Left ventricle myocardium inferior (tissue), 1 donor: ENCODE data around the gene MATK. TPM values are rescaled to one million over a fixed set of nuclear protein-coding genes. Genes with fewer than 3 reads are reported as not detected.

ENCODE experiments used
- DNase-seq: peaks from one replicate; pipeline ENCODE4 v3.0.0-alpha.2; 2020
- H3K27ac ChIP-seq: fragments of 200-600 bp; replicated peaks from 2 replicates; pipeline ENCODE4 v1.8.0; 2021
- H3K27me3 ChIP-seq: fragments of 200-600 bp; 2 replicates; pipeline ENCODE4 v1.8.0; 2021; ENCODE audit warnings: low read depth
- H3K36me3 ChIP-seq: fragments of 200-600 bp; 2 replicates; pipeline ENCODE4 v1.8.0; 2021
- H3K4me1 ChIP-seq: fragments of 200-600 bp; 2 replicates; pipeline ENCODE4 v1.8.0; 2021
- H3K4me3 ChIP-seq: fragments of 200-600 bp; 2 replicates; pipeline ENCODE4 v1.8.0; 2021; ENCODE audit warnings: mild to moderate bottlenecking, moderate library complexity
- H3K9me3 ChIP-seq: fragments of 200-600 bp; replicated peaks from 2 replicates; pipeline ENCODE4 v1.8.0; 2021
- intact Hi-C: fragments of 100-400 bp; cut with micrococcal nuclease; formaldehyde crosslinking; loops from one replicate; pipeline ENCODE4 v1.11.0; 2022
- total RNA-seq: library from RNA; stranded (reverse); fragmentation: NEBNext Ultra II Directional; extraction: Animal tissue kit (Norgen Biotek cat#: 25700); gene quantifications from one replicate; pipeline ENCODE4 v1.2.1, GENCODE V29; 2021
- TF ChIP-seq, protein P1 (sequence below): fragments of 200-600 bp; IDR thresholded peaks from 2 replicates; pipeline ENCODE4 v1.8.0; 2021; ENCODE audit warnings: antibody characterized with exemption, mild to moderate bottlenecking, borderline replicate concordance
- donor health status: DM: no; HTN: yes; CAD: no; lungs with severe emphysema.

Gene MATK
- total RNA-seq, 1 donor from 2014 or later = 0.14 TPM

DNA sequence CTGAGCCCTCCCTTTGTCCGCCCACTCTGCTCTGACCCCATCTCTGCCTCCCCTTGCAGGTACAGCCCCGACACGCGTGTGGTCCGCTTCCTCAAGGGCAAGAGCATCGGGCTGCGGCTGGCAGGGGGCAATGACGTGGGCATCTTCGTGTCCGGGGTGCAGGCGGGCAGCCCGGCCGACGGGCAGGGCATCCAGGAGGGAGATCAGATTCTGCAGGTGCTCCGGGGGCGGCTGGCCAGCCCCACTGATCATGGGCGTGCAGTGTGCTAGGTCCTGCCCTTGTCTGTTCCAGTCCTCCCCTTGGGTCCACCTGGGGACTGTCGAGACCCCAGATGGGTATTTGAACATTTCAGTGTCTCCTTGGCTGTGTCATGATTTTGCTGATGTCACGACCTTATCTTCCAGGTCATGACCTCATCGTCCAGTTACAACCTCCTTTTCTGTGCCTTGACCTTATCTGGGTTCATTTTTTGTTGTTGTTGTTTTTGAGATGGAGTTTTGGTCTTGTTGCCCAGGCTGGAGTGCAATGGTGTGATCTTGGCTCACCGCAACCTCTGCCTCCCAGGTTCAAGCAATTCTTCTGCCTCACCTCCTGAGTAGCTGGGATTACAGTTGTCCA, 50.0 kb downstream of the MATK start:
- Histone ChIP-seq H3K36me3 (no peaks in the 10 kb centered on the region), H3K9me3 (no peaks in the 10 kb centered on the region), H3K4me3 (no peak overlapping the region), H3K27me3 (peaks cover 39% of the 10 kb centered on the region), H3K4me1 (no peaks in the 10 kb centered on the region), H3K27ac (no peak overlapping the region)
- no peak for DNase-seq
- intact Hi-C loops = no loop called here
- TF ChIP-seq, protein P1, sequence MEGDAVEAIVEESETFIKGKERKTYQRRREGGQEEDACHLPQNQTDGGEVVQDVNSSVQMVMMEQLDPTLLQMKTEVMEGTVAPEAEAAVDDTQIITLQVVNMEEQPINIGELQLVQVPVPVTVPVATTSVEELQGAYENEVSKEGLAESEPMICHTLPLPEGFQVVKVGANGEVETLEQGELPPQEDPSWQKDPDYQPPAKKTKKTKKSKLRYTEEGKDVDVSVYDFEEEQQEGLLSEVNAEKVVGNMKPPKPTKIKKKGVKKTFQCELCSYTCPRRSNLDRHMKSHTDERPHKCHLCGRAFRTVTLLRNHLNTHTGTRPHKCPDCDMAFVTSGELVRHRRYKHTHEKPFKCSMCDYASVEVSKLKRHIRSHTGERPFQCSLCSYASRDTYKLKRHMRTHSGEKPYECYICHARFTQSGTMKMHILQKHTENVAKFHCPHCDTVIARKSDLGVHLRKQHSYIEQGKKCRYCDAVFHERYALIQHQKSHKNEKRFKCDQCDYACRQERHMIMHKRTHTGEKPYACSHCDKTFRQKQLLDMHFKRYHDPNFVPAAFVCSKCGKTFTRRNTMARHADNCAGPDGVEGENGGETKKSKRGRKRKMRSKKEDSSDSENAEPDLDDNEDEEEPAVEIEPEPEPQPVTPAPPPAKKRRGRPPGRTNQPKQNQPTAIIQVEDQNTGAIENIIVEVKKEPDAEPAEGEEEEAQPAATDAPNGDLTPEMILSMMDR = no peak

DNA sequence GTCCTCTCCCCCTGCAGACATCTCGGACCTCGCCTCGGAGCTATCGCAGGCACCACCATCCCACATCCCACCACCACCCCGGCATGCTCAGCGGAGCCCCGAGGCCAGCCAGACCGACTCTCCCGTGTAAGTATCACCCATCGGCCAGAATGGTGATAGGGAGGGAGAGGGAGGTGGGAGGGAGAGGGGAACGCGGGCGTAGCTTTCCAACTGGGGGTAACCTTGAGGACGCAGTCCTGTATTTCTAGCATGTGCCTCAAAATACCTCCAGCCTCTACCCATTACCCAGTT, 51.9 kb downstream of the MATK start:
- DNase-seq = no peak
- no peaks in the 10 kb centered on the region for H3K36me3 ChIP-seq
- H3K9me3 ChIP-seq = peaks cover 1% of the 10 kb centered on the region
- no peaks in the 10 kb centered on the region for H3K4me1 ChIP-seq
- intact Hi-C loops = no loop called here
- no peak overlapping the region for H3K4me3 ChIP-seq
- peaks cover 39% of the 10 kb centered on the region for H3K27me3 ChIP-seq
- TF ChIP-seq, protein P1 = no peak
- no peak overlapping the region for H3K27ac ChIP-seq

DNA sequence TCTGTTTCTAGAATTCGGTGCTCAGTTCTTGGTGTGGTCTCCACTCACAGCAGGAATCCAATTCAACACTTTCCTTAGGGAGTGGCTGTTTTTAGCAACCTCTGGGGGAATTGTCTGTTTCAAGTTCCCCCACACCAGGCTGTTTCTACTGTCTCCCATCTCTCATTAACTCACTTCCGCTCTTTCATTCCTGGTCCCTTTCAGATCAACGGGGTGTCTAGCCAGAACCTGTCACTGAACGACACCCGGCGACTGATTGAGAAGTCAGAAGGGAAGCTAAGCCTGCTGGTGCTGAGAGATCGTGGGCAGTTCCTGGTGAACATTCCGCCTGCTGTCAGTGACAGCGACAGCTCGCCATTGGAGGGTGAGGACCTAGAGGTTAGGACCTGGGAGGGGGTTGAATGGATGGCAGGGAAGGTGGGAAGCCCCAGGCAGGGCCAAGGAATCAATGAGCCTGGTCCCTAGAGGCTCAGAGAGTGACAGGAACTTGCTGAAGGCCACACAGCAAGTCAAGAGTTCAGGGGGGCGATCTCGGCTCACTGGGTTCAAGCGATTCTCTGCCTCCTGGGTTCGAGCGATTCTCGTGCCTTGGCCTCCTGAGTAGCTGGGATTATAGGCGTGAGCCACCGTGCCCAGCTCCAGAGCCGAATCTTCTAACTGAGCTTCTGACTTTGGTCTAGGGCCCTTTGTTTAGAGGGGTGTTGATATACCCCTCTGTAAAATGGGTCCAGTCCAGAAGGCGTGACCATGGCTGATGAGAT, 52.5 kb downstream of the MATK start:
- peaks cover 36% of the 10 kb centered on the region for H3K27me3 ChIP-seq
- no peaks in the 10 kb centered on the region for H3K4me1 ChIP-seq
- intact Hi-C loops = no loop called here
- DNase-seq = no peak
- TF ChIP-seq, protein P1 = no peak
- H3K4me3 ChIP-seq = no peak overlapping the region
- H3K36me3 ChIP-seq = no peaks in the 10 kb centered on the region
- H3K9me3 ChIP-seq = peaks cover 6% of the 10 kb centered on the region
- no peak overlapping the region for H3K27ac ChIP-seq

- Histone ChIP-seq H3K27ac (no peak overlapping the region), H3K4me1 (no peaks in the 10 kb centered on the region), H3K36me3 (no peaks in the 10 kb centered on the region), H3K9me3 (peaks cover 6% of the 10 kb centered on the region), H3K27me3 (peaks cover 29% of the 10 kb centered on the region), H3K4me3 (no peak overlapping the region)
- DNase-seq = no peak
- intact Hi-C loops = no loop called here
- TF ChIP-seq, protein P1 = no peak
These were observed 54.1 kb downstream of the MATK start for GRCh38 chr19:3732108-3732507.

GRCh38 chr19:3730457-3730958, 55.7 kb downstream of the MATK start:
- intact Hi-C loops = no loop called here
- H3K4me3 ChIP-seq = no peak overlapping the region
- H3K27me3 ChIP-seq = peaks cover 29% of the 10 kb centered on the region
- no peaks in the 10 kb centered on the region for H3K36me3 ChIP-seq
- TF ChIP-seq, protein P1 = no peak
- no peak overlapping the region for H3K27ac ChIP-seq
- H3K9me3 ChIP-seq = peaks cover 6% of the 10 kb centered on the region
- no peak for DNase-seq
- no peaks in the 10 kb centered on the region for H3K4me1 ChIP-seq

Other genes starting within 250 kb of the MATK start
- not detected for gene TEKTIP1, start 247.2 kb downstream of the MATK start, total RNA-seq
- 23.5 TPM for gene MFSD12, start 228.8 kb downstream of the MATK start, total RNA-seq
- gene HMG20B, start 213.4 kb downstream of the MATK start, total RNA-seq = 34.8 TPM
- 1.6 TPM for gene GIPC3, start 200.9 kb downstream of the MATK start, total RNA-seq
- gene TBXA2R, start 179.5 kb downstream of the MATK start, total RNA-seq = 2.3 TPM
- gene CACTIN, start 159.6 kb downstream of the MATK start, total RNA-seq = 14.5 TPM
- gene PIP5K1C, start 85.9 kb downstream of the MATK start, total RNA-seq = 31.6 TPM
- gene TJP3, start 78.0 kb downstream of the MATK start, total RNA-seq = not detected
- 14.2 TPM for gene APBA3, start 24.7 kb downstream of the MATK start, total RNA-seq
- 64.1 TPM for gene MRPL54, start 23.7 kb downstream of the MATK start, total RNA-seq
- gene RAX2, start 14.2 kb downstream of the MATK start, total RNA-seq = not detected
- not detected for gene ZFR2, start 82.7 kb upstream of the MATK start, total RNA-seq
- gene ATCAY, start 94.3 kb upstream of the MATK start, total RNA-seq = not detected
- 458 TPM for gene NMRK2, start 146.7 kb upstream of the MATK start, total RNA-seq
- 74.6 TPM for gene DAPK3, start 184.7 kb upstream of the MATK start, total RNA-seq
- gene EEF2, start 199.1 kb upstream of the MATK start, total RNA-seq = 2,303 TPM
- gene PIAS4, start 221.4 kb upstream of the MATK start, total RNA-seq = 15.4 TPM